ENCODE measurements around the gene PPFIA3.

PPFIA3 gene

DNA sequence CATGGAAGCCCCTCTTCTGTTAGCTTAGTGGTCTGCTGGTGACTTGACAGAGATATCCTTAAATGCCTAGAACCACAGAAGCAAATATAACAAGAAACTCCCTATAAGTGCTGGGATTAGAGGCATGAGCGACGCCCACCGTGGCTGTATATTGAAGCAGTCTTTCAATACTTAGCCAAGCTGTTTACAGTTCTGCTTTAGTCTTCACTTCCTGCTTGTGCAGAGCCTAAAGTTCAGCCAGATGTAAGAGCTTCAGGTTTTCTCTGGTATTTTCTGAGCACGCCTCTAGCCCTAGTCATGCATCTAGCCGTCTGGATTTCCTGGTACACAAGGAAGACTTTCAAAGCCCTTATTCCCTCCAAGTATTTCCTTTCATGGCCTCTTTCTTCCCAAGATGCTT lies 66.8 kb downstream of the PPFIA3 start:
- peaks cover 6% of the 10 kb centered on the region for H3K36me3 ChIP-seq (ENCODE audit: control insufficient read depth, insufficient read depth, low read length)

DNA sequence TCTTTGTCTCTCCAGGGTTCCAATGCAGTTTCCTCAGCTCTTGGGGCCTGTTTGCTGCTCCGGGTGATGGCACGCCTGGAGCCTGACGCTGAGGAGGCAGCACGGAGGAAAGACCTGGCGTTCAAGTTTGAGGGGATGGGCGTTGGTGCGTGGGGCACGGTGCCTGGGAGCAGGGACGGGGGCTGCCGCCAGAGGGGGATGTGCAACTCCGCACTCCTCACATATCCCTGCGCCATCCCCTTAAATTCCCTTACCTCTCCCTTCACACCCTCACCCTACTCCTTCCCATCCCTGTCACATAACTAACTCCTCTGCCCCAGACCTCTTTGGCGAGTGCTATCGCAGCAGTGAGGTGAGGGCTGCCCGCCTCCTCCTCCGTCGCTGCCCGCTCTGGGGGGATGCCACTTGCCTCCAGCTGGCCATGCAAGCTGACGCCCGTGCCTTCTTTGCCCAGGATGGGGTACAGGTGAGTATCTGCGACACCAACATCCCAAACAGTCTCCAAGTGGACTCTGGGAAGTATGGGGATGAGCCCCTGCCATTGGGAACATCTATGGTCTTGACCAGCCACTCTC lies 69.4 kb downstream of the PPFIA3 start:
- Histone ChIP-seq H3K9ac (ENCODE audit: low read length) (no peak overlapping the region), H3K27me3 (ENCODE audit: control insufficient read depth, insufficient read depth, low read length) (no peaks in the 10 kb centered on the region), H3K36me3 (ENCODE audit: control insufficient read depth, insufficient read depth, low read length) (peaks cover 6% of the 10 kb centered on the region), H3K4me3 (ENCODE audit: low read length) (no peak overlapping the region), H3K4me1 (ENCODE audit: control insufficient read depth, insufficient read depth, low read length) (no peaks in the 10 kb centered on the region), H3K9me3 (ENCODE audit: control insufficient read depth, low read length) (no peaks in the 10 kb centered on the region)

More for the DNA sequence above, 66.8 kb downstream of the PPFIA3 start:
- H3K4me1 ChIP-seq (ENCODE audit: control insufficient read depth, insufficient read depth, low read length) = no peaks in the 10 kb centered on the region
- no peak overlapping the region for H3K9ac ChIP-seq (ENCODE audit: low read length)
- no peaks in the 10 kb centered on the region for H3K9me3 ChIP-seq (ENCODE audit: control insufficient read depth, low read length)
- no peak overlapping the region for H3K4me3 ChIP-seq (ENCODE audit: low read length)
- H3K27me3 ChIP-seq (ENCODE audit: control insufficient read depth, insufficient read depth, low read length) = no peaks in the 10 kb centered on the region

DNA sequence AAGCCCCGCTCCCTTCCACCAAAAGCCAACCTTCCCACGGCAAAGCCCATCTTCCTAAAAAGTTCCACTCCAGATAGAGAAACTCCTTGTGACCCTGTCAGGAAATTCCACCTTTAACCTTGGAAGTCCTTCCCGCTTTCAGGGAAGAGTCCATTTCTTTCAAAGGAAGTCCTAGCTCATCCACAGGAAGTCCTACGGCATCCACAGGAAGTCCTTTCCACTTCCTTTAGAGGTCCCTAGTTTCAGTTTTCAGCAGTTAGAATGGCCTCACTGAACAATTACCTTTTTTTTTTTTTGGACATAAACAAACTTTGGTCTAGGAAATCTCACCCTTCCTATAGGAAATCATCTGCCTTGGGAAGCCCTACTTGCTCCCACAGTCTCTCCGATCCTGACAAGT lies 69.9 kb downstream of the PPFIA3 start:
- H3K9me3 ChIP-seq (ENCODE audit: control insufficient read depth, low read length) = no peaks in the 10 kb centered on the region
- H3K36me3 ChIP-seq (ENCODE audit: control insufficient read depth, insufficient read depth, low read length) = peaks cover 6% of the 10 kb centered on the region
- no peaks in the 10 kb centered on the region for H3K27me3 ChIP-seq (ENCODE audit: control insufficient read depth, insufficient read depth, low read length)
- no peak overlapping the region for H3K9ac ChIP-seq (ENCODE audit: low read length)
- no peaks in the 10 kb centered on the region for H3K4me1 ChIP-seq (ENCODE audit: control insufficient read depth, insufficient read depth, low read length)
- no peak overlapping the region for H3K4me3 ChIP-seq (ENCODE audit: low read length)

DNA sequence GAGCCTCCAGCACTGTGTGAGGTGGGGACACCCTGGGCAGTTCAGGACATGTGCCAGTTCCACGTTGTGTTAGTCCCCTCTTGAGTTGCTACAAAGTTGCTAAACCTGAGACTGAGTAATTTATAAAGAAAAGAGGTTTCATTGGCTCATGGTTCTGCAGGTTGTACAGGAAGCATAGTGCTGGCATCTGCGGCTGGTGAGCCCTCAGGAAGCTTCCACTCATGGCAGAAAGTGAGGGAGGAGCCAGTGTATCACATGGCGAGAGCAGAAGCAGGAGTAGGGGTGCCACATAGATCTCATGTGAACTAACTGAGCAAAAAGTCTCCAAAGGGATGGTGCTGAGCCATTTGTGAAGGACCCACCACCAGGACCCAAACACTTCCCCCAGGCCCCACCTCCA lies 71.4 kb downstream of the PPFIA3 start:
- Histone ChIP-seq H3K36me3 (ENCODE audit: control insufficient read depth, insufficient read depth, low read length) (peaks cover 6% of the 10 kb centered on the region), H3K9ac (ENCODE audit: low read length) (no peak overlapping the region), H3K9me3 (ENCODE audit: control insufficient read depth, low read length) (no peaks in the 10 kb centered on the region), H3K4me3 (ENCODE audit: low read length) (no peak overlapping the region), H3K4me1 (ENCODE audit: control insufficient read depth, insufficient read depth, low read length) (no peaks in the 10 kb centered on the region), H3K27me3 (ENCODE audit: control insufficient read depth, insufficient read depth, low read length) (no peaks in the 10 kb centered on the region)

DNA sequence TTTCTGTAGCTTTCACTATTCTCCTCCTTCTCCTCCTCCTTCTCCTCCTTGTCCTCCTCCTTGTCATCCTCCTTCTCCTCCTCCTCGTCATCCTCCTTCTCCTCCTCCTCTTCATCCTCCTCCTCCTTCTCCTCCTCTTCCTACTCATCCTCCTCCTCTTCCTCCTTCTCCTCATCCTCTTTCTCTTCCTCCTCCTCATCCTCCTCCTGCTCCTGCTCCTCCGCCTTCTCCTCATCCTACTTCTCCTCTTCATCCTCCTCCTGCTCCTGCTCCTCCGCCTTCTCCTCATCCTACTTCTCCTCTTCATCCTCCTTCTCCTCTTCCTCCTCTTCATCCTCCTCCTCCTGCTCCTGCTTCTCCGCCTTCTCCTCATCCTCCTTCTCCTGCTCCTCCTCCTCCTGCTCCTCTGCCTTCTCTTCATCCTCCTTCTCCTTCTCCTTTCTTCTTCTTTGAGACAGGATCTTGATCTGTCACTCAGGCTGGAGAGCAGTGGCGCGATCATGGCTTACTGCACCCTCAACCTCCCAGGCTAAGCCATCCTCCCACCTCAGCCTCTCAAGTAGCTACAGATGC lies 74.6 kb downstream of the PPFIA3 start:
- Histone ChIP-seq H3K9me3 (ENCODE audit: control insufficient read depth, low read length) (no peaks in the 10 kb centered on the region), H3K36me3 (ENCODE audit: control insufficient read depth, insufficient read depth, low read length) (peaks cover 6% of the 10 kb centered on the region), H3K9ac (ENCODE audit: low read length) (no peak overlapping the region), H3K4me3 (ENCODE audit: low read length) (no peak overlapping the region), H3K27me3 (ENCODE audit: control insufficient read depth, insufficient read depth, low read length) (no peaks in the 10 kb centered on the region), H3K4me1 (ENCODE audit: control insufficient read depth, insufficient read depth, low read length) (no peaks in the 10 kb centered on the region)

DNA sequence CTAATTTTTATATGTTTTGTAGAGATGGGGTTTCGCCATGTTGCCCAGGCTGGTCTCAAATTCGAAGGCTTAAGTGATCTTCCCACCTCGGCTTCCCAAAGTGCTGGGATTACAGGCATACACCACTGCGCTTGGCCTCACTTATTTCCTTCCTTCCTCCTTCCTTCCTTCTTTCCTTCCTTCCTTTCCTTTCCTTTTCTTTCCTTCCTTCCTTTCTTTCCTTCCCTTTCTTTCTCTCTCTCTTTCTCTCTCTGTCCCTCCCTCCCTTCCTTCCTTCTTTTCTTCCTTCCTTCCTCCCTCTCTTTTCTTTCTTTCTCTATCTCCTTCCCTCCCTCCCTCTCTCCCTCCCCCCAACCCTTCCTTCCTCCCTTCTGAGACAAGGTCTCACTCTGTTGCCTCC lies 75.1 kb downstream of the PPFIA3 start:
- Histone ChIP-seq H3K36me3 (ENCODE audit: control insufficient read depth, insufficient read depth, low read length) (peaks cover 6% of the 10 kb centered on the region), H3K9me3 (ENCODE audit: control insufficient read depth, low read length) (no peaks in the 10 kb centered on the region), H3K4me3 (ENCODE audit: low read length) (no peak overlapping the region), H3K9ac (ENCODE audit: low read length) (no peak overlapping the region), H3K27me3 (ENCODE audit: control insufficient read depth, insufficient read depth, low read length) (no peaks in the 10 kb centered on the region), H3K4me1 (ENCODE audit: control insufficient read depth, insufficient read depth, low read length) (no peaks in the 10 kb centered on the region)

DNA sequence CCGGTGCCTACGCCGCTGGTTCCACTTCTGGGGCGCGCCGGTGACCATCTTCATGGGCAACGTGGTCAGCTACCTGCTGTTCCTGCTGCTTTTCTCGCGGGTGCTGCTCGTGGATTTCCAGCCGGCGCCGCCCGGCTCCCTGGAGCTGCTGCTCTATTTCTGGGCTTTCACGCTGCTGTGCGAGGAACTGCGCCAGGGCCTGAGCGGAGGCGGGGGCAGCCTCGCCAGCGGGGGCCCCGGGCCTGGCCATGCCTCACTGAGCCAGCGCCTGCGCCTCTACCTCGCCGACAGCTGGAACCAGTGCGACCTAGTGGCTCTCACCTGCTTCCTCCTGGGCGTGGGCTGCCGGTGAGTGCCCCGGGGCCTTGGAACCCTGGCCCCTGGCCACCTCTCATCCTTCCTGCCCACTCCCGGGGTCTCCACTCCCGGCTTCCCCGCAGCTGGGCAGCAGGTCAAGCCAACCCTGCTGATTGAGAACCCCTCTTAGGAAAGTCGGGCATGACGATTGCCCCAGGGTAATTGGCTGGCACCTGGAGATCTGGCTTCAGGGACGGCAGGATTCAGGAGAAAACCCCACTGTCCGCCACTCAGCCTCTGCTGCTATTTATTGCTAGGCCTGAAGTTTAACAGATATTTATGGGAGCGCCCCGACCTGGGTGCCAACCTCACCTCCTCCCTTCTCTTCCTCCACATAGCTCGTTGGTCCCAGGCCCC lies 77.3 kb downstream of the PPFIA3 start:
- Histone ChIP-seq H3K36me3 (ENCODE audit: control insufficient read depth, insufficient read depth, low read length) (peaks cover 2% of the 10 kb centered on the region), H3K9ac (ENCODE audit: low read length) (no peak overlapping the region), H3K4me3 (ENCODE audit: low read length) (no peak overlapping the region), H3K27me3 (ENCODE audit: control insufficient read depth, insufficient read depth, low read length) (no peaks in the 10 kb centered on the region), H3K4me1 (ENCODE audit: control insufficient read depth, insufficient read depth, low read length) (no peaks in the 10 kb centered on the region), H3K9me3 (ENCODE audit: control insufficient read depth, low read length) (no peaks in the 10 kb centered on the region)

DNA sequence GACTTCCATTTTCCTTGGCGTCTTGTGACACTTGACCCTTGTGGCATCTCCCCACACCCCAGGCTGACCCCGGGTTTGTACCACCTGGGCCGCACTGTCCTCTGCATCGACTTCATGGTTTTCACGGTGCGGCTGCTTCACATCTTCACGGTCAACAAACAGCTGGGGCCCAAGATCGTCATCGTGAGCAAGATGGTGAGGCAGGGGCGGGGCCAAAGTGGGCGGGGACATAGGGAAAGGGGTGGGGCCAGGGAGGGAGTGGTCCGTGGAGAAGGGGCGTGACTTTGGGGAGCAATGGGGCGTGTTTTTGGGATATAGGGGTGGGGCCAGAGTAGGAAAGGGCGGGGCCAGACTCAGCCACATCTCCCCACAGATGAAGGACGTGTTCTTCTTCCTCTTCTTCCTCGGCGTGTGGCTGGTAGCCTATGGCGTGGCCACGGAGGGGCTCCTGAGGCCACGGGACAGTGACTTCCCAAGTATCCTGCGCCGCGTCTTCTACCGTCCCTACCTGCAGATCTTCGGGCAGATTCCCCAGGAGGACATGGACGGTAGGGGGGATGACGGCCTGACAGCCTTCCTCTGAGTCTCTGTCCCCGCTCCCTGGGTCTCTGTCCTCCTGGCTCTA lies 81.0 kb downstream of the PPFIA3 start:
- Histone ChIP-seq H3K27me3 (ENCODE audit: control insufficient read depth, insufficient read depth, low read length) (no peaks in the 10 kb centered on the region), H3K36me3 (ENCODE audit: control insufficient read depth, insufficient read depth, low read length) (peaks cover 8% of the 10 kb centered on the region), H3K4me1 (ENCODE audit: control insufficient read depth, insufficient read depth, low read length) (no peaks in the 10 kb centered on the region), H3K4me3 (ENCODE audit: low read length) (no peak overlapping the region), H3K9me3 (ENCODE audit: control insufficient read depth, low read length) (no peaks in the 10 kb centered on the region), H3K9ac (ENCODE audit: low read length) (no peak overlapping the region)
